Measurements from ENCODE around the gene PDAP1. TPM values are rescaled to one million over a fixed set of nuclear protein-coding genes. Genes with fewer than 3 reads are reported as not detected.

PDAP1 gene
- total and polyA plus RNA-seq, 10 of the 15 experiments (the other 5 are each of a cell fraction or from before 2014, with no cell fraction given) = 6.6 to 200 (median 87.7) TPM

GRCh38 chr7:99386584-99387238 lies 21.7 kb downstream of the PDAP1 start (continued):
- peak; percentile 36; the same call in 1 of the 2 replicates for TF ChIP-seq POLR2AphosphoS5 (IDR thresholded peaks at IDR 0.05; ENCODE audit: low read length)

GRCh38 chr7:99385564-99385963 lies 22.8 kb downstream of the PDAP1 start:
- peak; percentile 61 for TF ChIP-seq POLR2A (IDR thresholded peaks at IDR 0.05; ENCODE audit: low read depth, low read length)
- TF ChIP-seq CEBPB (IDR thresholded peaks at IDR 0.05; ENCODE audit: borderline replicate concordance in 1 of 2, low read depth in 2 of 2, low read length in 2 of 2) = no peak
- no peak for TF ChIP-seq REST (IDR thresholded peaks at IDR 0.05; ENCODE audit: low read depth, low read length)
- no peak for TF ChIP-seq BRCA1 (IDR thresholded peaks at IDR 0.05; ENCODE audit: low read depth, low read length)
- TF ChIP-seq IRF3 (IDR thresholded peaks at IDR 0.05) = no peak
- no peak for TF ChIP-seq PBX3 (IDR thresholded peaks at IDR 0.05; ENCODE audit: insufficient replicate concordance, low read depth, low read length)
- no peak for TF ChIP-seq ZNF217 (IDR thresholded peaks at IDR 0.05)
- no peak for TF ChIP-seq NR2C1 (IDR thresholded peaks at IDR 0.05)

More at GRCh38 chr7:99385564-99385963, 22.8 kb downstream of the PDAP1 start:
- no peak overlapping the region for H3K4me3 ChIP-seq
- DNase-seq (ENCODE audit: low read depth, low spot score) (no peak), ATAC-seq (no peak), FAIRE-seq (no peak)
- in situ Hi-C loops (cut with MboI) = no loop called here
- ChIA-PET CTCF (interaction anchor here (0.8 to 1.3 kb wide), 2 partner anchors 15 to 26 kb away, joined by 3 to 5 read pairs; no protein-coding TSS in a partner anchor), POLR2A (no interaction called here), RAD21 (ENCODE audit: unreplicated experiment) (no interaction called here), SMC1A (ENCODE audit: uncharacterized antibody, unreplicated experiment) (no interaction called here)
- no peaks in the 10 kb centered on the region for H4K20me1 ChIP-seq (ENCODE audit: control insufficient read depth, insufficient read depth)
- no peak overlapping the region for H3K9ac ChIP-seq (ENCODE audit: control insufficient read depth, insufficient read depth, low read length)
- peaks cover 36% of the 10 kb centered on the region for H3K79me2 ChIP-seq (ENCODE audit: control insufficient read depth, insufficient read depth, low read length)
- 79% methylated on average over 8 of the region's 8 CpGs for WGBS (ENCODE audit: insufficient coverage, insufficient replicate concordance, low lambda C conversion rate, missing lambda C conversion rate)
- no peaks in the 10 kb centered on the region for H3K9me3 ChIP-seq (replicated peaks; ENCODE audit: control insufficient read depth, insufficient read depth, low read length)
- H2AFZ ChIP-seq (ENCODE audit: control insufficient read depth, low read depth, low read length) = no peak overlapping the region
- intact Hi-C loops (cut with micrococcal nuclease; ENCODE audit: unreplicated experiment) = no loop called here
- no TSS peak for BruUV-seq (replicated peaks)
- H3K4me2 ChIP-seq (ENCODE audit: control insufficient read depth, insufficient read depth) = no peak overlapping the region
- H3K36me3 ChIP-seq (ENCODE audit: control insufficient read depth in 2 of 2, insufficient read depth in 2 of 2, low read length in 1 of 2) = peaks cover 15 to 31% of the 10 kb centered on the region in 2 experiments
- H3K27ac ChIP-seq (ENCODE audit: control insufficient read depth, insufficient read depth) = no peak overlapping the region; the same call in 1 of the 2 replicates
- H3K27me3 ChIP-seq (replicated peaks in 1 of 2; ENCODE audit: control insufficient read depth in 2 of 2, insufficient read depth in 2 of 2, low read length in 1 of 2) = no peaks in the 10 kb centered on the region
- peaks cover 13% of the 10 kb centered on the region for H3K4me1 ChIP-seq (ENCODE audit: control insufficient read depth, insufficient read depth, low read length)
